CD4-positive, CD25-positive, alpha-beta regulatory T cell (primary cell): ENCODE data around the gene KNDC1. TPM values are rescaled to one million over a fixed set of nuclear protein-coding genes. Genes with fewer than 3 reads are reported as not detected.

ENCODE experiments used
- ATAC-seq, 2 donors: fragments of 150-1000 bp; cut with Tn5 transposase; one replicate each; pipeline ENCODE4 v1.10.0; 2021; ENCODE audit warnings: low read depth in 2 of 2, moderate number of reproducible peaks in 2 of 2, moderate library complexity in 1 of 2
- DNase-seq, 3 donors: peaks; one replicate each; pipeline versions ENCODE4 v3.0.0 to v3.0.0-alpha.2; 2012 to 2022; ENCODE audit warnings: mixed read lengths in 1 of 3
- H3K27ac ChIP-seq: one replicate; pipeline ENCODE4 v1.7.0; 2013; ENCODE audit warnings: mild to moderate bottlenecking, low read length; ENCODE audit not compliant: insufficient read depth, poor library complexity, severe bottlenecking
- H3K27me3 ChIP-seq: one replicate; pipeline ENCODE4 v1.7.0; 2013; ENCODE audit warnings: low read length; ENCODE audit not compliant: control insufficient read depth, insufficient read depth
- H3K36me3 ChIP-seq: one replicate; pipeline ENCODE4 v1.7.0; 2013; ENCODE audit warnings: mild to moderate bottlenecking, low read length, moderate library complexity; ENCODE audit not compliant: control insufficient read depth, insufficient read depth
- H3K4me1 ChIP-seq: 2 replicates; pipeline ENCODE4 v1.7.0; 2013; ENCODE audit warnings: mild to moderate bottlenecking, low read length; ENCODE audit not compliant: insufficient read depth, control insufficient read depth, poor library complexity, severe bottlenecking
- H3K4me3 ChIP-seq: one replicate; pipeline ENCODE4 v1.7.0; 2013; ENCODE audit warnings: low read depth, mild to moderate bottlenecking, low read length, moderate library complexity
- H3K9me3 ChIP-seq, 2 experiments: 1 replicate in 1 of 2; 2 replicates in 1 of 2; pipeline ENCODE4 v1.7.0; 2013; ENCODE audit warnings: low read length in 2 of 2, mild to moderate bottlenecking in 1 of 2, moderate library complexity in 1 of 2; ENCODE audit not compliant: control insufficient read depth in 2 of 2
- H3K27ac Mint-ChIP-seq, 3 donors: one replicate each; pipeline ENCODE4 v1.8.0; 2020 to 2022; ENCODE audit warnings: mild to moderate bottlenecking in 3 of 3, mixed read lengths in 3 of 3, moderate library complexity in 2 of 3
- H3K27me3 Mint-ChIP-seq: one replicate; pipeline ENCODE4 v1.8.0; 2022; ENCODE audit warnings: mild to moderate bottlenecking, mixed read lengths
- H3K36me3 Mint-ChIP-seq: one replicate; pipeline ENCODE4 v1.8.0; 2020; ENCODE audit warnings: mixed read lengths
- H3K4me1 Mint-ChIP-seq, 4 donors: one replicate each; pipeline ENCODE4 v1.8.0; 2020 to 2022; ENCODE audit warnings: mixed read lengths in 4 of 4, mild to moderate bottlenecking in 1 of 4
- H3K4me3 Mint-ChIP-seq, 4 donors: one replicate each; pipeline ENCODE4 v1.8.0; 2020 to 2022; ENCODE audit warnings: mild to moderate bottlenecking in 4 of 4, mixed read lengths in 4 of 4, moderate library complexity in 3 of 4
- H3K9me3 Mint-ChIP-seq, 7 donors: one replicate each; pipeline ENCODE4 v1.8.0; 2020 to 2022; ENCODE audit warnings: mixed read lengths in 7 of 7, mild to moderate bottlenecking in 3 of 7, moderate library complexity in 2 of 7
- polyA plus RNA-seq, 4 donors: library from polyadenylated mRNA; unstranded; fragments of 300-500 nt; fragmentation: Illumina TruSeq; gene quantifications; one replicate each; pipeline ENCODE4 v1.2.3, GENCODE V29; 2021
- total RNA-seq: library from RNA; stranded (reverse); gene quantifications from one replicate; pipeline ENCODE4 v1.2.3, GENCODE V29; 2022

KNDC1 gene
- total and polyA plus RNA-seq, 5 donors from 2014 or later: 1.1 TPM; not detected in 4

DNA sequence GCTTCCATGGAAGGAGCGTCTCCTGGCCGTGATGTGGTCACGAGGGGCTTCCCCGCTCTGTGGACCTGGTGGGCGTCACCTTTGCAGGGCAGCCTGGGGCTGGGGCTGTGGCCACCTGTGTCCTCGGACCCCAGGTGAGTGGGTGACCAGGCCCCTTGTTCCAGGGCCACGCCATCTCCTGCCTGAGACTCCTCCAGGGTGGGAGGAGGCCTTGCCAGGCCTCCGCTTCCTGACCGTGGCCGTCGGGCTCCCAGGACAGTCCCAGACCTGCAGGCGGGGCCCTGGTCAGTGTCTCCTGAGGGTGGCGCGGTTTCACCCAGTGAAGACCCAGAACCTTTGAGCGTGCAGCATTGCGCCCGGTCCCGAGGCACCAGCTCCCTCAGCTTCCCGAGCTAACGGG lies 49.6 kb downstream of the KNDC1 start:
- H3K36me3 ChIP-seq: no peaks in the 10 kb centered on the region
- H3K27me3 ChIP-seq: no peaks in the 10 kb centered on the region
- Mint-ChIP-seq H3K4me1 (no peaks in the 10 kb centered on the region), H3K4me3 (no peak overlapping the region), H3K9me3 (no peaks in the 10 kb centered on the region), H3K27ac (no peak overlapping the region), H3K27me3 (no peaks in the 10 kb centered on the region), H3K36me3 (no peaks in the 10 kb centered on the region)
- no peak overlapping the region for H3K27ac ChIP-seq
- no peaks in the 10 kb centered on the region for H3K4me1 ChIP-seq
- no peak for DNase-seq
- ATAC-seq: no peak
- H3K9me3 ChIP-seq: no peaks in the 10 kb centered on the region
- no peak overlapping the region for H3K4me3 ChIP-seq

DNA sequence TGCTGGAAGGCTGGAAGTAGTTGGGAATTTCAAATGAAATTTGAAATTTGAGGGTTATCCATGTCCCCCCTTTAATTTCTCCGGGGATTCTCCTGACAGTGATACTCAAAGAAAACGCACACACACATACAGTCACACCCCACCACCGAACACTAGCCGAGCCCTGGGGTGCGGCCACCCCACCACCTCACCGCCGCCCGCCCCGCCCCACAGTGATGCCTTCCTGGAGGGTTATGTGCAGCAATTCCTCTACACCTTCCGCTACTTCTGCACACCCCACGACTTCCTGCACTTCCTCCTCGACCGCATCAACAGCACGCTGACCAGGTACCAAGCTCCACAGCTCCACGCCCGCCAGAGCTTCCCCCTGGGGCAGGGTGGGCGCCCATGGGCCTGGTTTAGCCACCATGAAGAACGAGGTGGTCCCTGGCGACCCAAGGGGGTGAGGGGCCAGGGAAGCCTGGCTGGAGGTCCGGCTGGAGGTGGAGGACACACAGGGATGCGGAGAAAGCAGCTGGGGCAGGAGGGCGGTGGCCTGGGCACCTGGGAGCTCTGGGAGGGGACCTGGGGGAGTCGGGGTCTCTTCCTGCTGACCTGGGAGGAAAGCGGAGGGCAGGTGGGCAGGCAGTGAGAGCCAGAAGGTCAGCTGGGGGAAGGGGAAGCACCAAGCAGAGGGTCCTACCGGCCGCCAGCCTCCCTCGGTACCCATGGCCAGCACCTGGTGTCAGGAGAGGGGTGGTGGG lies 50.5 kb downstream of the KNDC1 start:
- Mint-ChIP-seq H3K4me3 (no peak overlapping the region), H3K4me1 (no peaks in the 10 kb centered on the region), H3K27me3 (no peaks in the 10 kb centered on the region), H3K27ac (no peak overlapping the region), H3K9me3 (no peaks in the 10 kb centered on the region), H3K36me3 (no peaks in the 10 kb centered on the region)
- ATAC-seq (no peak), DNase-seq (no peak)
- Histone ChIP-seq H3K4me3 (no peak overlapping the region), H3K27me3 (no peaks in the 10 kb centered on the region), H3K27ac (no peak overlapping the region), H3K36me3 (no peaks in the 10 kb centered on the region), H3K4me1 (no peaks in the 10 kb centered on the region), H3K9me3 (no peaks in the 10 kb centered on the region)

DNA sequence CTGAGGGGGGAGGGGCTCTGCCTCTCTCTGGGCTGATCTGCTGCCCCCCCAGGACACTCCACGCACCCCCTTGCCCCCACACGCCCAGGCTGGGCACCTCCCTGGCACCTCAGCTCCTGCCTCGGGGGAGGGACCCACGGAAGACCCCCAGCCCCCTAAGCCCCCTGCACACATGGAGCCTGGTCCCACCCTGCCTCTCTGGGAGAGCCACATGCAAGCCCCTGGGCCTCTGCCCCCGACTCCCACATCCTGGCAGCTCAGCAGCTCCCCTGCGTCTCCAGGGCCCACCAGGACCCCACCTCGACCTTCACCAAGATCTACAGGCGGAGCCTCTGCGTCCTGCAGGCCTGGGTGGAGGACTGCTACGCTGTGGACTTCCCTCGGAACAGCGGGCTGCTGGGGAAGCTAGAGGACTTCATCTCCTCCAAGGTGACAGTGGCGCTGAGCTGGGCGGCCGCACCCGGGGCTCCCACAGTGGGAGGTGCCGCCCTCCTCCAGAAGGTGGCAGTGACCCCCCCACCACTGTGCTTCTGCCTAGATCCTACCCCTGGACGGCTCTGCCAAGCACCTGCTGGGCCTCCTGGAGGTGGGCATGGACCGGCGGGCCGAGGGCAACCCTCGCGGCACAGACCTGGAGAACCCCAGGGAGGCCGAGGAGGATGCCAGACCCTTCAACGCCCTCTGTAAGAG lies 51.3 kb downstream of the KNDC1 start:
- DNase-seq (no peak), ATAC-seq (no peak)
- Histone ChIP-seq H3K36me3 (no peaks in the 10 kb centered on the region), H3K27me3 (no peaks in the 10 kb centered on the region), H3K27ac (no peak overlapping the region), H3K4me3 (no peak overlapping the region), H3K9me3 (no peaks in the 10 kb centered on the region), H3K4me1 (no peaks in the 10 kb centered on the region)
- Mint-ChIP-seq H3K27me3 (no peaks in the 10 kb centered on the region), H3K27ac (no peak overlapping the region), H3K36me3 (no peaks in the 10 kb centered on the region), H3K9me3 (no peaks in the 10 kb centered on the region), H3K4me3 (no peak overlapping the region), H3K4me1 (no peaks in the 10 kb centered on the region)

DNA sequence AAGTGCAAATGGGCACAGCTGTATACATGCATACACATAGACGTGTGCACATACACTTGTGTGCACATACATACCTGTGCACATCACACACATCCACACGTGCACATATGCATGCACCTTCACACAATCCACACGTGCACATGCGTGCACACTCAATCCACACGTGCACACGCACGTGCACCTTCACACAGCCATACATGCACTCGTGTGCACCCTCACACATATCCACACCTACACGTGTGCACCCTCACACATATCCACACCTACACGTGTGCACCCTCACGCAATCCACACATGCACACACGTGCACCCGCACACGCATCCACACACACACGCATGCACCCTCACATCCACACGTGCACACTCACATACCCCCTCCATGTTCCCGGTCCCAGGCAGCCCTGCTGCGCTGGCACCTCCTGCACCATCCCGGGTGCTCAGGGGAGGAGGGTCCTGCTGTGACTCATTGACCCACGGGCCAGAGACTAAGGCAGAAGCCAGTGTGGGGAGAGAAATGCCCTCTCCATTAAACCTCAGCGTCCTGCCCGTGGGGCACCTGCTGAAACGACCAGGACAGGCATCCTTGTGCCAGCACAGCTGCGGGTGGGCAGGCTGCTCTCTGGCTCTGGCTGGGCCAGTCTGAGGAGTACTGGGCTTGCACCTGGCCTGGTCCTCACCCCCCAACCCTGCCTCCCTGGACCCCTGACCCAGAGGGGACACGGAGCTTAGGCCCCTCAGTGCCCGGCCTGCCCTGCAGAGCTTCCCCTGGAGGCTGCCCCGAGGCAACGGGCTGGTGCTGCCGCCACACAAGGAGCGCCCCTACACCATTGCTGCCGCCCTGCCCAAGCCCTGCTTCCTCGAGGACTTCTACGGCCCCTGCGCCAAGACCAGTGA lies 52.2 kb downstream of the KNDC1 start:
- no peak overlapping the region for H3K4me3 Mint-ChIP-seq
- Histone ChIP-seq H3K36me3 (no peaks in the 10 kb centered on the region), H3K9me3 (no peaks in the 10 kb centered on the region), H3K4me1 (no peaks in the 10 kb centered on the region), H3K27me3 (no peaks in the 10 kb centered on the region), H3K27ac (no peak overlapping the region), H3K4me3 (no peak overlapping the region)
- H3K4me1 Mint-ChIP-seq: no peaks in the 10 kb centered on the region
- DNase-seq (no peak), ATAC-seq (no peak)
- H3K9me3 Mint-ChIP-seq: no peaks in the 10 kb centered on the region
- H3K27me3 Mint-ChIP-seq: peaks cover 7% of the 10 kb centered on the region
- no peak overlapping the region for H3K27ac Mint-ChIP-seq
- H3K36me3 Mint-ChIP-seq: no peaks in the 10 kb centered on the region

DNA sequence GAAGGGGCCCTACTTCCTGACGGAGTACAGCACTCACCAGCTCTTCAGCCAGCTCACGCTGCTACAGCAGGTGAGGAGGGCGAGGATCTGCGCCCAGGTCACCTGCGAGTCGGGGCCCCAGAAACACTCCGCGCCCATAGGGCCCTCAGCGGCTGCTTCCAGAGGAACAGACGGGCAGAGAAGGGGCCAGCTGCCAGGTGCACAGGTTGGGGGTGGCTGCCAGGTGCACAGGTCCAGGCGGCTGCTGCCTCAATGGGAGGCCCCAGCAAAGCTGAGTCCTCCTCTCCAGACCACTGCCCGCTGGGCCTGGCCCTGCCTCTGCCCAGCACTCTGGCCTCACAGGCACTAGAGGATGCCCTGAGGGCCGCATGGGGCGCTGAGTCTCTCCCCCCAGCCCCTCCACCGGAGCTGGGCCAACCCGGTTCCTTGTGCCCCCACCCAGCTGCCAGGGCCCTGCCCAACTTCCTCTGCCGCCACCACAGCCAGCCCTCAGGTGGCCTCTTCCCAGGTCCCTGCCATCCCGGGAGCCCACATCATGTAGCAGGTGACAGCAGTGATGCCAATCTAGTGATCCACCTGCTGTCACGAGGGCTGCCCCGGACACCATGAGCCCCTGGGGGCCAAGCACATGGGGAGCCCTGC lies 53.0 kb downstream of the KNDC1 start:
- Mint-ChIP-seq H3K4me3 (no peak overlapping the region), H3K9me3 (no peaks in the 10 kb centered on the region), H3K4me1 (no peaks in the 10 kb centered on the region), H3K27ac (no peak overlapping the region), H3K27me3 (peaks cover 11% of the 10 kb centered on the region), H3K36me3 (no peaks in the 10 kb centered on the region)
- Histone ChIP-seq H3K27ac (no peak overlapping the region), H3K4me1 (no peaks in the 10 kb centered on the region), H3K4me3 (no peak overlapping the region), H3K36me3 (no peaks in the 10 kb centered on the region), H3K27me3 (no peaks in the 10 kb centered on the region), H3K9me3 (no peaks in the 10 kb centered on the region)
- no peak for ATAC-seq
- no peak for DNase-seq

DNA sequence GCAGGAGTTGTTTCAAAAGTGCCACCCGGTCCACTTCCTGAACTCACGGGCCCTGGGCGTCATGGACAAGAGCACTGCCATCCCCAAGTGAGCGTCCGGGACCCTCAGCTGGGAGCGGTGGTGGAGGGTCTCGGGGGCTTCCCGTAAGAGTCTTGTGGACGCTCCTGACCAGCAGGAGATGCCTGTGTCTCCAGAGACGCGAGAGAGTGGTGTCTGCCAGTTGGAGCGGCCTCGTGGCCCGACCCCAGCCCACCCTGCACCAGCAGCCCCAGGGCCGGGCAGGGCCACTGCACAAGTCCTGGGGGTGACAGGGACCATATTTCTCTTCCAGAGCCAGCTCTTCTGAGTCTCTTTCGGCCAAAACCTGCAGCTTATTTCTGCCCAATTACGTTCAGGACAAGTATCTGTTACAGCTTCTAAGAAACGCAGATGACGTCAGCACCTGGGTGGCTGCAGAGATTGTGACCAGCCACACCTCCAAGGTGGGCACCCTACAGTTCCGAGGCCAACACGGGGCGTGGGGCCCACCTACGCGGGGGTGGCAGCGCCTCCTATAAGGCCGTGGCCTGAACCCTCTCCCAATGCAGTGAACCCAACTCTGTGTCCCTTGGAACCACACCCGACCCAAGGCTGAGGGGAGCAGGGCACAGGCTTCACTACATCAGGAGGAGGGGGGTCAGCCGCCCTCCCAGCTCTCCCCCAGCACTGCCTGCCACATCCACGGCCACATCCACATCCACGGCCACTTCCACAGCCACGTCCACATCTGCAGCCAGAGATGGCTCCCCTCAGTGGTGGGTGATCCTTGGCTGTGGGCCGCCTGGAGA lies 53.8 kb downstream of the KNDC1 start:
- no peaks in the 10 kb centered on the region for H3K4me1 Mint-ChIP-seq

More for the DNA sequence above, 53.8 kb downstream of the KNDC1 start:
- no peak overlapping the region for H3K4me3 Mint-ChIP-seq
- Histone ChIP-seq H3K9me3 (no peaks in the 10 kb centered on the region), H3K27ac (no peak overlapping the region), H3K4me1 (no peaks in the 10 kb centered on the region), H3K4me3 (no peak overlapping the region), H3K36me3 (no peaks in the 10 kb centered on the region), H3K27me3 (no peaks in the 10 kb centered on the region)
- DNase-seq (no peak), ATAC-seq (no peak)
- H3K9me3 Mint-ChIP-seq: no peaks in the 10 kb centered on the region
- no peak overlapping the region for H3K27ac Mint-ChIP-seq
- no peaks in the 10 kb centered on the region for H3K36me3 Mint-ChIP-seq
- H3K27me3 Mint-ChIP-seq: peaks cover 11% of the 10 kb centered on the region
